GM23338 (cell line): ENCODE measurements around the gene IL1RN. TPM values are rescaled to one million over a fixed set of nuclear protein-coding genes. Genes with fewer than 3 reads are reported as not detected.

Experiments used
- ATAC-seq: fragments of 200-7000 bp; cut with Tn5 transposase; 3 replicates; pipeline ENCODE4 v1.9.1; 2020
- DNase-seq: peaks from one replicate; pipeline ENCODE4 v3.0.0-alpha.2; 2015; ENCODE audit warnings: low spot score
- H2AFZ ChIP-seq: fragments of 200-600 bp; sonication (generic); 2 replicates; pipeline ENCODE4 v1.8.0; 2016; ENCODE audit warnings: antibody characterized with exemption, mild to moderate bottlenecking, moderate library complexity
- H3F3A ChIP-seq: fragments of 200-600 bp; sonication (generic); replicated peaks from 2 replicates; pipeline ENCODE4 v1.8.0; 2017; ENCODE audit warnings: antibody characterized with exemption, mixed run types, low read depth
- H3K27ac ChIP-seq: fragments of 200-600 bp; sonication (generic); 2 replicates; pipeline ENCODE4 v1.6.1; 2016; ENCODE audit warnings: low read depth
- H3K27me3 ChIP-seq: fragments of 200-600 bp; sonication (generic); 2 replicates; pipeline ENCODE4 v1.8.0; 2016; ENCODE audit warnings: mild to moderate bottlenecking, mixed run types, moderate library complexity; ENCODE audit not compliant: insufficient read depth
- H3K36me3 ChIP-seq: fragments of 200-600 bp; sonication (generic); 2 replicates; pipeline ENCODE4 v1.8.0; 2016; ENCODE audit warnings: mild to moderate bottlenecking; ENCODE audit not compliant: insufficient read depth
- H3K4me1 ChIP-seq: fragments of 200-600 bp; sonication (generic); 2 replicates; pipeline ENCODE4 v1.8.0; 2016; ENCODE audit warnings: mild to moderate bottlenecking, moderate library complexity; ENCODE audit not compliant: insufficient read depth
- H3K4me2 ChIP-seq: fragments of 200-600 bp; sonication (generic); 2 replicates; pipeline ENCODE4 v1.7.1; 2017; ENCODE audit warnings: mixed run types
- H3K4me3 ChIP-seq: fragments of 200-600 bp; sonication (generic); 2 replicates; pipeline ENCODE4 v1.6.1; 2016; ENCODE audit warnings: mixed run types
- H3K79me2 ChIP-seq: fragments of 200-600 bp; sonication (generic); replicated peaks from 2 replicates; pipeline ENCODE4 v1.8.0; 2017; ENCODE audit warnings: mild to moderate bottlenecking; ENCODE audit not compliant: insufficient read depth
- H3K9me2 ChIP-seq: fragments of 200-600 bp; sonication (generic); 2 replicates; pipeline ENCODE4 v1.8.0; 2017; ENCODE audit not compliant: insufficient read depth
- H4K20me1 ChIP-seq: fragments of 200-600 bp; sonication (generic); replicated peaks from 2 replicates; pipeline ENCODE4 v1.8.0; 2017; ENCODE audit warnings: mild to moderate bottlenecking; ENCODE audit not compliant: insufficient read depth
- H3K27ac Mint-ChIP-seq: 2 replicates; pipeline ENCODE4 v1.8.0; 2020; ENCODE audit warnings: inconsistent platforms, mild to moderate bottlenecking, moderate library complexity, mixed read lengths
- H3K27me3 Mint-ChIP-seq: 3 replicates; pipeline ENCODE4 v1.8.0; 2022; ENCODE audit warnings: low read depth, mild to moderate bottlenecking, moderate library complexity, mixed read lengths, inconsistent platforms; ENCODE audit not compliant: insufficient read depth, poor library complexity
- H3K36me3 Mint-ChIP-seq: 3 replicates; pipeline ENCODE4 v1.8.0; 2021; ENCODE audit warnings: low read depth, mild to moderate bottlenecking, inconsistent platforms, moderate library complexity, mixed read lengths
- H3K4me1 Mint-ChIP-seq: 3 replicates; pipeline ENCODE4 v1.8.0; 2020; ENCODE audit warnings: mild to moderate bottlenecking, inconsistent platforms, mixed read lengths
- H3K4me3 Mint-ChIP-seq: 3 replicates; pipeline ENCODE4 v1.8.0; 2021; ENCODE audit warnings: moderate library complexity, mild to moderate bottlenecking, inconsistent platforms, mixed read lengths
- H3K9me3 Mint-ChIP-seq: 3 replicates; pipeline ENCODE4 v1.8.0; 2020; ENCODE audit warnings: moderate library complexity, mild to moderate bottlenecking, inconsistent platforms, mixed read lengths
- CREB1 ChIP-seq: fragments of 250-450 bp; sonication (Bioruptor Pico); IDR thresholded peaks from 2 replicates; pipeline ENCODE4 v1.5.0; 2020; ENCODE audit warnings: low read depth, mild to moderate bottlenecking, moderate library complexity
- CTCF ChIP-seq, 2 experiments: fragments of 200-600 bp in 1 of 2; sonication (generic) in 1 of 2; conservative IDR thresholded peaks; 2 replicates each; pipeline versions ENCODE4 v1.5.1 to v1.6.1; 2016 to 2017; ENCODE audit warnings: antibody characterized with exemption in 2 of 2, low read depth in 2 of 2, mild to moderate bottlenecking in 2 of 2, moderate library complexity in 1 of 2
- ETS1 ChIP-seq: IDR thresholded peaks from 2 replicates; pipeline ENCODE4 v1.6.1; 2016; ENCODE audit warnings: antibody characterized with exemption
- EZH2 ChIP-seq: fragments of 200-600 bp; sonication (generic); IDR thresholded peaks from one replicate; pipeline ENCODE4 v1.8.0; 2017; ENCODE audit warnings: antibody characterized with exemption, mild to moderate bottlenecking, low read depth; ENCODE audit not compliant: unreplicated experiment
- EZH2phosphoT487 ChIP-seq: fragments of 200-600 bp; sonication (generic); IDR thresholded peaks from one replicate; pipeline ENCODE4 v1.8.1; 2018; ENCODE audit warnings: antibody characterized with exemption; ENCODE audit not compliant: unreplicated experiment
- JUNB ChIP-seq: IDR thresholded peaks from one replicate; pipeline ENCODE4 v1.6.1; 2016; ENCODE audit warnings: antibody characterized with exemption; ENCODE audit not compliant: unreplicated experiment
- NANOG ChIP-seq: IDR thresholded peaks from 2 replicates; pipeline ENCODE4 v1.6.1; 2016; ENCODE audit warnings: antibody characterized with exemption, borderline replicate concordance
- POLR2AphosphoS5 ChIP-seq: IDR thresholded peaks from 2 replicates; pipeline ENCODE4 v1.6.1; 2016; ENCODE audit warnings: antibody characterized with exemption, low read depth
- REST ChIP-seq: IDR thresholded peaks from one replicate; pipeline ENCODE4 v1.6.1; 2018; ENCODE audit warnings: antibody characterized with exemption; ENCODE audit not compliant: unreplicated experiment
- STAT1 ChIP-seq: IDR thresholded peaks from one replicate; pipeline ENCODE4 v1.6.1; 2016; ENCODE audit warnings: antibody characterized with exemption; ENCODE audit not compliant: unreplicated experiment
- ZNF114 ChIP-seq: fragments of 250-450 bp; sonication (Bioruptor Pico); IDR thresholded peaks from 2 replicates; pipeline ENCODE4 v1.5.0; 2020; ENCODE audit warnings: mild to moderate bottlenecking, moderate library complexity
- ZNF331 ChIP-seq: fragments of 250-450 bp; sonication (Bioruptor Pico); IDR thresholded peaks from 2 replicates; pipeline ENCODE4 v1.5.0; 2020; ENCODE audit warnings: low read depth, mild to moderate bottlenecking, moderate library complexity
- polyA plus RNA-seq: library from polyadenylated mRNA; unstranded; fragments of >200 nt; fragmentation: Nextera tagmentation; extraction: Ambion mirVana; gene quantifications from 2 replicates; pipeline ENCODE4 v1.2.1, GENCODE V29; 2016
- total RNA-seq: library from RNA; depleted of rRNA; stranded (reverse); fragments of >200 nt; shearing (Covaris generic); gene quantifications from 2 replicates; pipeline ENCODE4 v1.2.3, GENCODE V29; 2014
- TF ChIP-seq, protein P1 (sequence below): fragments of 250-450 bp; sonication (Bioruptor Pico); IDR thresholded peaks from 2 replicates; pipeline ENCODE4 v1.5.0; 2020; ENCODE audit warnings: mild to moderate bottlenecking, moderate library complexity

Gene IL1RN
- total and polyA plus RNA-seq, 2 experiments from 2014 or later: not detected

DNA sequence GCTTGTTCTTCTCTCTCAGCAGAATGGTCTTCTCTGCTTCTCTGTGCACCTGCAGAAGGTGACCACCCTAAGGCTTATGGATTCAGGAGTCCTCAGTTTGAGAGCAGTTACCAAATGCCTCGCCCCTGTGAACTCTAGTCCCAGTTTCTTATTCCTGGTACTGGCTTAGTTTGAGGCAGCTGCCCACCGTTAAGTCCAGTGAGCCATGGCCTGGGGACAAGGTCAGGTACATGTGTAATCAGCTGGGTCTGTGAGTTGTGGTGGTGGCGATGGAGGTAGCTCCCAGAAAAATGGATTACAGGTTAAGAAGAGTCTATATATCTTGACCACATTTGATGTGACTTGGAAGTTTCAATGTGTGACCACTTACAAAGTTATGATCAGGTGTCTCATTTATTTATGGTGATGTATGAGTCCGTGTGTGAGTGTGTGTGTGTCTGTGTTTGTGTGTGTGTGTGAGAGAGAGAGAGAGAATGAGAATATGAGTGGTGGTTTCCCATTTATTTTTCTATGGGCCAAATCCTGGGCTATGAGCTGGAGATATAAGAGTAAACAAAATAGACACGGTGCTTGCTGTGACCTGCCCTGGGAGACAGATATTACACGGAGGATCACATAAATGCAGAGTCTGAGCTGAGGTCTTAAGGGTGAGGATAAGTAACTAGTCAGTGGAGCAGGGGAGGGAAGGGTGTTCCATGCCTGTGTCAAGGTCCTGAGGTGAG lies 13.0 kb upstream of the IL1RN start:
- H3K27ac ChIP-seq: no peak overlapping the region
- no peaks in the 10 kb centered on the region for H3K79me2 ChIP-seq
- no peaks in the 10 kb centered on the region for H4K20me1 ChIP-seq
- Mint-ChIP-seq H3K36me3 (no peaks in the 10 kb centered on the region), H3K4me1 (no peaks in the 10 kb centered on the region), H3K27me3 (no peaks in the 10 kb centered on the region), H3K27ac (no peak overlapping the region), H3K4me3 (no peak overlapping the region), H3K9me3 (no peaks in the 10 kb centered on the region)
- H3K9me2 ChIP-seq: peaks cover 17% of the 10 kb centered on the region
- no peak for DNase-seq
- H3K36me3 ChIP-seq: no peaks in the 10 kb centered on the region
- no peaks in the 10 kb centered on the region for H3F3A ChIP-seq
- no peak for ATAC-seq
- H3K4me2 ChIP-seq: no peak overlapping the region
- TF ChIP-seq, protein P1, sequence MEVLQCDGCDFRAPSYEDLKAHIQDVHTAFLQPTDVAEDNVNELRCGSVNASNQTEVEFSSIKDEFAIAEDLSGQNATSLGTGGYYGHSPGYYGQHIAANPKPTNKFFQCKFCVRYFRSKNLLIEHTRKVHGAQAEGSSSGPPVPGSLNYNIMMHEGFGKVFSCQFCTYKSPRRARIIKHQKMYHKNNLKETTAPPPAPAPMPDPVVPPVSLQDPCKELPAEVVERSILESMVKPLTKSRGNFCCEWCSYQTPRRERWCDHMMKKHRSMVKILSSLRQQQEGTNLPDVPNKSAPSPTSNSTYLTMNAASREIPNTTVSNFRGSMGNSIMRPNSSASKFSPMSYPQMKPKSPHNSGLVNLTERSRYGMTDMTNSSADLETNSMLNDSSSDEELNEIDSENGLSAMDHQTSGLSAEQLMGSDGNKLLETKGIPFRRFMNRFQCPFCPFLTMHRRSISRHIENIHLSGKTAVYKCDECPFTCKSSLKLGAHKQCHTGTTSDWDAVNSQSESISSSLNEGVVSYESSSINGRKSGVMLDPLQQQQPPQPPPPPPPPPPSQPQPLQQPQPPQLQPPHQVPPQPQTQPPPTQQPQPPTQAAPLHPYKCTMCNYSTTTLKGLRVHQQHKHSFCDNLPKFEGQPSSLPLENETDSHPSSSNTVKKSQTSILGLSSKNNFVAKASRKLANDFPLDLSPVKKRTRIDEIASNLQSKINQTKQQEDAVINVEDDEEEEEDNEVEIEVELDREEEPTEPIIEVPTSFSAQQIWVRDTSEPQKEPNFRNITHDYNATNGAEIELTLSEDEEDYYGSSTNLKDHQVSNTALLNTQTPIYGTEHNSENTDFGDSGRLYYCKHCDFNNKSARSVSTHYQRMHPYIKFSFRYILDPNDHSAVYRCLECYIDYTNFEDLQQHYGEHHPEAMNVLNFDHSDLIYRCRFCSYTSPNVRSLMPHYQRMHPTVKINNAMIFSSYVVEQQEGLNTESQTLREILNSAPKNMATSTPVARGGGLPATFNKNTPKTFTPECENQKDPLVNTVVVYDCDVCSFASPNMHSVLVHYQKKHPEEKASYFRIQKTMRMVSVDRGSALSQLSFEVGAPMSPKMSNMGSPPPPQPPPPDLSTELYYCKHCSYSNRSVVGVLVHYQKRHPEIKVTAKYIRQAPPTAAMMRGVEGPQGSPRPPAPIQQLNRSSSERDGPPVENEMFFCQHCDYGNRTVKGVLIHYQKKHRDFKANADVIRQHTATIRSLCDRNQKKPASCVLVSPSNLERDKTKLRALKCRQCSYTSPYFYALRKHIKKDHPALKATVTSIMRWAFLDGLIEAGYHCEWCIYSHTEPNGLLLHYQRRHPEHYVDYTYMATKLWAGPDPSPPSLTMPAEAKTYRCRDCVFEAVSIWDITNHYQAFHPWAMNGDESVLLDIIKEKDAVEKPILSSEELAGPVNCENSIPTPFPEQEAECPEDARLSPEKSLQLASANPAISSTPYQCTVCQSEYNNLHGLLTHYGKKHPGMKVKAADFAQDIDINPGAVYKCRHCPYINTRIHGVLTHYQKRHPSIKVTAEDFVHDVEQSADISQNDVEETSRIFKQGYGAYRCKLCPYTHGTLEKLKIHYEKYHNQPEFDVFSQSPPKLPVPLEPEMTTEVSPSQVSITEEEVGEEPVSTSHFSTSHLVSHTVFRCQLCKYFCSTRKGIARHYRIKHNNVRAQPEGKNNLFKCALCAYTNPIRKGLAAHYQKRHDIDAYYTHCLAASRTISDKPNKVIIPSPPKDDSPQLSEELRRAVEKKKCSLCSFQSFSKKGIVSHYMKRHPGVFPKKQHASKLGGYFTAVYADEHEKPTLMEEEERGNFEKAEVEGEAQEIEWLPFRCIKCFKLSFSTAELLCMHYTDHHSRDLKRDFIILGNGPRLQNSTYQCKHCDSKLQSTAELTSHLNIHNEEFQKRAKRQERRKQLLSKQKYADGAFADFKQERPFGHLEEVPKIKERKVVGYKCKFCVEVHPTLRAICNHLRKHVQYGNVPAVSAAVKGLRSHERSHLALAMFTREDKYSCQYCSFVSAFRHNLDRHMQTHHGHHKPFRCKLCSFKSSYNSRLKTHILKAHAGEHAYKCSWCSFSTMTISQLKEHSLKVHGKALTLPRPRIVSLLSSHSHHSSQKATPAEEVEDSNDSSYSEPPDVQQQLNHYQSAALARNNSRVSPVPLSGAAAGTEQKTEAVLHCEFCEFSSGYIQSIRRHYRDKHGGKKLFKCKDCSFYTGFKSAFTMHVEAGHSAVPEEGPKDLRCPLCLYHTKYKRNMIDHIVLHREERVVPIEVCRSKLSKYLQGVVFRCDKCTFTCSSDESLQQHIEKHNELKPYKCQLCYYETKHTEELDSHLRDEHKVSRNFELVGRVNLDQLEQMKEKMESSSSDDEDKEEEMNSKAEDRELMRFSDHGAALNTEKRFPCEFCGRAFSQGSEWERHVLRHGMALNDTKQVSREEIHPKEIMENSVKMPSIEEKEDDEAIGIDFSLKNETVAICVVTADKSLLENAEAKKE: no peak
- TF ChIP-seq STAT1: no peak
- no peak for TF ChIP-seq ZNF331 (CRISPR knock-in tag)
- no peak for TF ChIP-seq EZH2
- TF ChIP-seq EZH2phosphoT487: no peak
- TF ChIP-seq ZNF114 (CRISPR knock-in tag): no peak
- TF ChIP-seq JUNB: no peak
- no peak for TF ChIP-seq NANOG
- no peak for TF ChIP-seq REST
- no peak for TF ChIP-seq CREB1 (CRISPR knock-in tag)
- TF ChIP-seq POLR2AphosphoS5: no peak
- TF ChIP-seq CTCF (conservative IDR thresholded peaks at IDR 0.05; ENCODE audit: low read depth in 2 of 2): no peak
- no peak for TF ChIP-seq ETS1
- H2AFZ ChIP-seq: no peak overlapping the region
- H3K27me3 ChIP-seq: no peaks in the 10 kb centered on the region
- H3K4me1 ChIP-seq: peaks cover 9% of the 10 kb centered on the region; the same call in 1 of the 2 replicates
- no peak overlapping the region for H3K4me3 ChIP-seq
